ENCODE results near the gene COL6A3.

COL6A3 gene

DNA sequence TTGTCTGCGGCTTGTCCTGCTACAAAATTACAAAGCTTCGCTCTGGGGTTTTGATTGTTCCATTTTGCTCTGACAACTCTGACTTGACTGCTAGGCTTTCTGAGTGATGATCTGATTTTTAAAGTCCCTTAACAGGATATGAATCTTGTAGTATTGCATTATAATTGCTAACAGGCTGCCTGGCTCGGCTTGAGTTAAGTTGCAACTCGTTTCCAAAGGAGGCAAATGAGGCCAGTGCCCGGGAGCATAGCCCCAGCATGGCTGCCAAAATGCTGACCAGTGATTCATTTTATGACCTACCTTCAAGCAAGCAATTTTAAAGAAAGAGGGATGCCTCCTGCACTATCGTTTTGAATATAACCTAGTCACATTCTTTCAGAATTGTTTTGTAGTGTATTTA is 135.4 kb downstream of the COL6A3 start:
- DNase-seq (ENCODE audit: low read depth), result no peak
- TF ChIP-seq, protein P1, sequence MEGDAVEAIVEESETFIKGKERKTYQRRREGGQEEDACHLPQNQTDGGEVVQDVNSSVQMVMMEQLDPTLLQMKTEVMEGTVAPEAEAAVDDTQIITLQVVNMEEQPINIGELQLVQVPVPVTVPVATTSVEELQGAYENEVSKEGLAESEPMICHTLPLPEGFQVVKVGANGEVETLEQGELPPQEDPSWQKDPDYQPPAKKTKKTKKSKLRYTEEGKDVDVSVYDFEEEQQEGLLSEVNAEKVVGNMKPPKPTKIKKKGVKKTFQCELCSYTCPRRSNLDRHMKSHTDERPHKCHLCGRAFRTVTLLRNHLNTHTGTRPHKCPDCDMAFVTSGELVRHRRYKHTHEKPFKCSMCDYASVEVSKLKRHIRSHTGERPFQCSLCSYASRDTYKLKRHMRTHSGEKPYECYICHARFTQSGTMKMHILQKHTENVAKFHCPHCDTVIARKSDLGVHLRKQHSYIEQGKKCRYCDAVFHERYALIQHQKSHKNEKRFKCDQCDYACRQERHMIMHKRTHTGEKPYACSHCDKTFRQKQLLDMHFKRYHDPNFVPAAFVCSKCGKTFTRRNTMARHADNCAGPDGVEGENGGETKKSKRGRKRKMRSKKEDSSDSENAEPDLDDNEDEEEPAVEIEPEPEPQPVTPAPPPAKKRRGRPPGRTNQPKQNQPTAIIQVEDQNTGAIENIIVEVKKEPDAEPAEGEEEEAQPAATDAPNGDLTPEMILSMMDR (IDR thresholded peaks at IDR 0.05; ENCODE audit: insufficient read depth, low read depth, low read length, missing control alignments), result no peak
- no peak overlapping the region for H3K4me3 ChIP-seq (ENCODE audit: low read length)

- H3K4me3 ChIP-seq (ENCODE audit: low read length), result no peak overlapping the region
- DNase-seq (ENCODE audit: low read depth), result no peak
- TF ChIP-seq, protein P1 (IDR thresholded peaks at IDR 0.05; ENCODE audit: insufficient read depth, low read depth, low read length, missing control alignments), result no peak
These were observed 137.1 kb downstream of the COL6A3 start for GRCh38 chr2:237276716-237277490.
